GM23248 (cell line): ENCODE data around the gene ADH4.

Source experiments
- EZH2 ChIP-seq: fragments of 200-600 bp; sonication (generic); IDR thresholded peaks from 2 replicates; pipeline ENCODE4 v1.6.1; 2018; ENCODE audit warnings: antibody characterized with exemption, mild to moderate bottlenecking; ENCODE audit not compliant: insufficient read depth, poor library complexity, severe bottlenecking
- EZH2phosphoT487 ChIP-seq: fragments of 200-600 bp; sonication (generic); IDR thresholded peaks from 2 replicates; pipeline ENCODE4 v1.6.1; 2018; ENCODE audit warnings: antibody characterized with exemption, moderate library complexity, mild to moderate bottlenecking, low read depth; ENCODE audit not compliant: insufficient read depth

GRCh38 chr4:99088481-99089365, 55.4 kb downstream of the ADH4 start, which contains the start of gene ADH5:
- TF ChIP-seq EZH2 (no peak), EZH2phosphoT487 (no peak)
